GM19193 (cell line): ENCODE results near the gene MRPS25.

Experiments used
- POLR2A ChIP-seq: IDR thresholded peaks from 4 replicates; pipeline ENCODE4 v1.6.1; 2011; ENCODE audit not compliant: insufficient read depth, insufficient read length; ENCODE audit errors: extremely low read depth

Gene MRPS25

GRCh38 chr3:15064835-15065549 lies at the start of gene MRPS25:
Gene MRPS25, minus strand, starts transcription at chr3:15065315. Its CDS starts 121 bp downstream, at chr3:15065194.
- peak; percentile 98 for TF ChIP-seq POLR2A

- TF ChIP-seq POLR2A, result no peak
Measured at GRCh38 chr3:15113884-15114283, 48.8 kb upstream of the MRPS25 start.

- no peak for TF ChIP-seq POLR2A
Measured at GRCh38 chr3:15113471-15113870, 48.4 kb upstream of the MRPS25 start.

- TF ChIP-seq POLR2A, result no peak
Measured at GRCh38 chr3:15112011-15112410, 46.9 kb upstream of the MRPS25 start.

GRCh38 chr3:15110206-15110605 lies 45.1 kb upstream of the MRPS25 start:
- no peak for TF ChIP-seq POLR2A

GRCh38 chr3:15108869-15109268 lies 43.8 kb upstream of the MRPS25 start:
- TF ChIP-seq POLR2A, result no peak

GRCh38 chr3:15108082-15108545 lies 43.0 kb upstream of the MRPS25 start:
- no peak for TF ChIP-seq POLR2A

- no peak for TF ChIP-seq POLR2A
Measured at GRCh38 chr3:15107075-15107947, 42.2 kb upstream of the MRPS25 start.

GRCh38 chr3:15102836-15103235 lies 37.7 kb upstream of the MRPS25 start:
- TF ChIP-seq POLR2A, result no peak

- TF ChIP-seq POLR2A, result no peak
Measured at GRCh38 chr3:15102256-15102655, 37.1 kb upstream of the MRPS25 start.

- no peak for TF ChIP-seq POLR2A
Measured at GRCh38 chr3:15099364-15100098, 34.4 kb upstream of the MRPS25 start.

GRCh38 chr3:15098503-15099363 lies 33.6 kb upstream of the MRPS25 start, which contains the start of gene RBSN:
Gene RBSN, minus strand, starts transcription at chr3:15099148. Its CDS starts 3,028 bp downstream, at chr3:15096120.
- TF ChIP-seq POLR2A, result peak; percentile 88

- no peak for TF ChIP-seq POLR2A
Measured at GRCh38 chr3:15097891-15098290, 32.8 kb upstream of the MRPS25 start.

GRCh38 chr3:15096046-15096445 lies 30.9 kb upstream of the MRPS25 start:
- TF ChIP-seq POLR2A, result no peak
